Activated CD4-positive, alpha-beta T cell treated with anti-CD3 and anti-CD28 coated beads, Interleukin-10, Interleukin-2, amounts not matched to agents 100 ng/mL and 50 ng/mL, durations not matched to agents 16 hours and 8 hours (primary cell): ENCODE measurements around the gene PODXL2.
"Not testable (repeated sequence)": the region's sequence is repeated elsewhere in the genome, so short reads cannot be mapped to it uniquely, and the experiment has no call there.

Experiments used
- DNase-seq: peaks from one replicate; pipeline ENCODE4 v3.0.0-alpha.2; 2020

The PODXL2 gene

GRCh38 chr3:127630811-127631714 is 2.1 kb downstream of the PODXL2 start:
- DNase-seq, result no peak

GRCh38 chr3:127632035-127632820 is 3.2 kb downstream of the PODXL2 start:
- DNase-seq, result no peak

- DNase-seq, result no peak
Observed at GRCh38 chr3:127634653-127635052, 5.7 kb downstream of the PODXL2 start.

- peak; percentile 75 for DNase-seq
Observed at GRCh38 chr3:127637546-127637945, 8.6 kb downstream of the PODXL2 start.

GRCh38 chr3:127637971-127638370 is 9.0 kb downstream of the PODXL2 start:
- DNase-seq, result no peak

GRCh38 chr3:127639173-127640041 is 10.4 kb downstream of the PODXL2 start:
- no peak for DNase-seq

GRCh38 chr3:127640042-127640355 is 11.0 kb downstream of the PODXL2 start:
- no peak for DNase-seq

- no peak for DNase-seq
Observed at GRCh38 chr3:127644641-127645370, 15.8 kb downstream of the PODXL2 start.

- no peak for DNase-seq
Observed at GRCh38 chr3:127645371-127646015, 16.5 kb downstream of the PODXL2 start.

- no peak for DNase-seq
Observed at GRCh38 chr3:127646501-127647046, 17.6 kb downstream of the PODXL2 start.

- no peak for DNase-seq
Observed at GRCh38 chr3:127647166-127647844, 18.3 kb downstream of the PODXL2 start.

GRCh38 chr3:127647845-127648204 is 18.8 kb downstream of the PODXL2 start:
- no peak for DNase-seq

GRCh38 chr3:127650236-127650635 is 21.3 kb downstream of the PODXL2 start:
- DNase-seq, result no peak

GRCh38 chr3:127651516-127652172 is 22.7 kb downstream of the PODXL2 start:
- no peak for DNase-seq

- peak; percentile 46 for DNase-seq
Observed at GRCh38 chr3:127652246-127652995, 23.4 kb downstream of the PODXL2 start.

GRCh38 chr3:127654374-127654773 is 25.4 kb downstream of the PODXL2 start:
- no peak for DNase-seq

- DNase-seq, result not testable (repeated sequence)
Observed at GRCh38 chr3:127654993-127655392, 26.0 kb downstream of the PODXL2 start.

- no peak for DNase-seq
Observed at GRCh38 chr3:127655641-127656040, 26.7 kb downstream of the PODXL2 start.

GRCh38 chr3:127656906-127657305 is 27.9 kb downstream of the PODXL2 start:
- DNase-seq, result no peak

GRCh38 chr3:127658234-127658633 is 29.2 kb downstream of the PODXL2 start:
- DNase-seq, result no peak
